Femur (tissue), 1 donor: ENCODE data around the gene TAB2.
"Not testable (repeated sequence)": the region's sequence is repeated elsewhere in the genome, so short reads cannot be mapped to it uniquely, and the experiment has no call there.

Experiments
- DNase-seq: peaks from one replicate; pipeline ENCODE4 v3.0.0-alpha.2; 2017

TAB2 gene

GRCh38 chr6:149334682-149335160 is 17.2 kb downstream of the TAB2 start:
- DNase-seq = peak; percentile 27

GRCh38 chr6:149335924-149336608 is 18.6 kb downstream of the TAB2 start:
- no peak for DNase-seq

GRCh38 chr6:149336609-149336928 is 19.1 kb downstream of the TAB2 start:
- DNase-seq = no peak

- DNase-seq = no peak
Observed at GRCh38 chr6:149337320-149337719, 19.8 kb downstream of the TAB2 start.

GRCh38 chr6:149340200-149340599 is 22.7 kb downstream of the TAB2 start:
- no peak for DNase-seq

- DNase-seq = no peak
Observed at GRCh38 chr6:149342525-149342924, 25.0 kb downstream of the TAB2 start.

GRCh38 chr6:149343501-149343900 is 26.0 kb downstream of the TAB2 start:
- DNase-seq = no peak

GRCh38 chr6:149346078-149346477 is 28.6 kb downstream of the TAB2 start:
- no peak for DNase-seq

- no peak for DNase-seq
Observed at GRCh38 chr6:149347067-149347466, 29.6 kb downstream of the TAB2 start.

- DNase-seq = not testable (repeated sequence)
Observed at GRCh38 chr6:149349279-149349678, 31.8 kb downstream of the TAB2 start.

GRCh38 chr6:149354009-149354408 is 36.5 kb downstream of the TAB2 start:
- no peak for DNase-seq

GRCh38 chr6:149356081-149356750 is 38.7 kb downstream of the TAB2 start:
- DNase-seq = no peak

GRCh38 chr6:149357726-149358538 is 40.4 kb downstream of the TAB2 start:
- no peak for DNase-seq

GRCh38 chr6:149359440-149359839 is 41.9 kb downstream of the TAB2 start:
- no peak for DNase-seq

GRCh38 chr6:149360536-149360935 is 43.0 kb downstream of the TAB2 start:
- DNase-seq = no peak

GRCh38 chr6:149362289-149362688 is 44.8 kb downstream of the TAB2 start:
- no peak for DNase-seq

- DNase-seq = no peak
Observed at GRCh38 chr6:149363154-149363553, 45.6 kb downstream of the TAB2 start.

- DNase-seq = no peak
Observed at GRCh38 chr6:149364557-149364956, 47.0 kb downstream of the TAB2 start.

GRCh38 chr6:149365197-149365596 is 47.7 kb downstream of the TAB2 start:
- DNase-seq = no peak

- no peak for DNase-seq
Observed at GRCh38 chr6:149366267-149366921, 48.9 kb downstream of the TAB2 start.

- DNase-seq = no peak
Observed at GRCh38 chr6:149368065-149368464, 50.6 kb downstream of the TAB2 start.

GRCh38 chr6:149371154-149371553 is 53.6 kb downstream of the TAB2 start:
- DNase-seq = no peak

GRCh38 chr6:149372062-149372461 is 54.5 kb downstream of the TAB2 start:
- DNase-seq = no peak
